CMK (cell line): ENCODE measurements around the gene ATP6V1E1.
A peak's percentile ranks its signal among the peaks of the same experiment; 100 is the strongest.
"Not testable (repeated sequence)": the region's sequence is repeated elsewhere in the genome, so short reads cannot be mapped to it uniquely, and the experiment has no call there.

Source experiments
- DNase-seq: peaks from one replicate; pipeline ENCODE4 v3.0.0-alpha.2; 2010; ENCODE audit warnings: low read depth

ATP6V1E1 gene

GRCh38 chr22:17628406-17629172, at the start of gene ATP6V1E1:
Gene ATP6V1E1, minus strand, starts transcription at chr22:17628749. Its CDS starts 114 bp downstream, at chr22:17628635.
- peak; percentile 94 for DNase-seq

GRCh38 chr22:17675584-17675983, 47.0 kb upstream of the ATP6V1E1 start:
- no peak for DNase-seq

- DNase-seq: no peak
Observed at GRCh38 chr22:17674152-17674551, 45.6 kb upstream of the ATP6V1E1 start.

- DNase-seq: no peak
Observed at GRCh38 chr22:17672417-17672991, 44.0 kb upstream of the ATP6V1E1 start.

- not testable (repeated sequence) for DNase-seq
Observed at GRCh38 chr22:17671521-17672092, 43.1 kb upstream of the ATP6V1E1 start.

- no peak for DNase-seq
Observed at GRCh38 chr22:17665854-17666253, 37.3 kb upstream of the ATP6V1E1 start.

- DNase-seq: no peak
Observed at GRCh38 chr22:17665248-17665647, 36.7 kb upstream of the ATP6V1E1 start.

GRCh38 chr22:17664414-17665055, 36.0 kb upstream of the ATP6V1E1 start:
- DNase-seq: no peak

GRCh38 chr22:17656870-17657395, 28.4 kb upstream of the ATP6V1E1 start:
- no peak for DNase-seq

- no peak for DNase-seq
Observed at GRCh38 chr22:17655289-17655688, 26.7 kb upstream of the ATP6V1E1 start.

GRCh38 chr22:17648569-17648968, 20.0 kb upstream of the ATP6V1E1 start:
- DNase-seq: no peak

- DNase-seq: no peak
Observed at GRCh38 chr22:17647991-17648390, 19.4 kb upstream of the ATP6V1E1 start.

- no peak for DNase-seq
Observed at GRCh38 chr22:17647452-17647851, 18.9 kb upstream of the ATP6V1E1 start.

GRCh38 chr22:17642357-17642756, 13.8 kb upstream of the ATP6V1E1 start:
- not testable (repeated sequence) for DNase-seq

- no peak for DNase-seq
Observed at GRCh38 chr22:17641269-17641668, 12.7 kb upstream of the ATP6V1E1 start.

- no peak for DNase-seq
Observed at GRCh38 chr22:17639247-17639741, 10.7 kb upstream of the ATP6V1E1 start.

- peak; percentile 92 for DNase-seq
Observed at GRCh38 chr22:17638432-17639246, 10.1 kb upstream of the ATP6V1E1 start, which contains the start of gene BCL2L13. Gene BCL2L13, plus strand, starts transcription at chr22:17638757. Its CDS starts 16,955 bp downstream, at chr22:17655712.

- no peak for DNase-seq
Observed at GRCh38 chr22:17638182-17638431, 9.6 kb upstream of the ATP6V1E1 start.

- no peak for DNase-seq
Observed at GRCh38 chr22:17637490-17638181, 9.1 kb upstream of the ATP6V1E1 start.

GRCh38 chr22:17636850-17637249, 8.3 kb upstream of the ATP6V1E1 start:
- not testable (repeated sequence) for DNase-seq

- DNase-seq: no peak
Observed at GRCh38 chr22:17634696-17635095, 6.1 kb upstream of the ATP6V1E1 start.
